Measurements from ENCODE around the gene PDE11A. TPM values are rescaled to one million over a fixed set of nuclear protein-coding genes. Genes with fewer than 3 reads are reported as not detected.
A peak's percentile ranks its signal among the peaks of the same experiment; 100 is the strongest.

Gene PDE11A
- total RNA-seq, 1 experiment from 2014 or later, result not detected

DNA sequence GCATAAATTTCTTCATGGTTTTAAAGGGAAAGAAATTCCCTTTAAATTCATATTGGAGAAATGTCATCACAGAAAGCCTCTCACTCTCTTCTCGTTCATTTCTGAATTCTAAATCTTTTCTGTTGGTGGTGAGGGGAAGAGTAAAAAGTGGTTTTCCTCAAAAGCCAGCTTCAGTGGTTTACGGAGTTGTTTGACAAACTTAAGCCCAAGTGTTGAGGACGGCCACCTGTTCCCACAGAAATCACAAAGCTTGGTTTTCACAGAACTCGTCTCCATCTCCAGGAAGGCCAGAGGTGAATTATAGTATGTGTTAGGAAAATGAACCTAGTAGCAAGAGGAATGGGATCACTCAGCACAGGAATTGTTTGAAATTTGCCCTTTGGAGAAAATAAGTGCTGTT lies 316.2 kb downstream of the PDE11A start:
- no peak overlapping the region for H3K4me3 Mint-ChIP-seq (ENCODE audit: unreplicated experiment)

DNA sequence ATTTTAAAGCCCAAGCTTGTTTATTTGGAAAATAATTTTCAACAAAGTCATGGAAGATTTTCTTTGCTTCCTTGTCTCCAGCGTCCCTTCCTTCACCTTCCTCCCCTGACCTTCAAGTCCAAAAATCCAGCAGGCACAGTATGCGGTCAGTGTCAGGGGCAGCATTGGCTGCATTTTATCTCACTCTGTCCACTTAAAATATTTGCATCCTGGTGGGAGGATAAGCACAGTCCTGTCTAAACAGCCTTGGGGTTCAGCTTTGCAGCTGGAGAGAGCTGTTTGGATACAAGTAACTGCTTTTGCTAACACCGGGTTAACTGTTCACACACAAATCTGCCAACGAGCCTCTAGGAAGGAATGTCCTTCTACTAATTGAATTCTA lies 318.1 kb downstream of the PDE11A start:
- DNase-seq (ENCODE audit: unreplicated experiment), result no peak
- H3K27me3 Mint-ChIP-seq (ENCODE audit: insufficient read depth, unreplicated experiment), result no peaks in the 10 kb centered on the region
- TF ChIP-seq, protein P1, sequence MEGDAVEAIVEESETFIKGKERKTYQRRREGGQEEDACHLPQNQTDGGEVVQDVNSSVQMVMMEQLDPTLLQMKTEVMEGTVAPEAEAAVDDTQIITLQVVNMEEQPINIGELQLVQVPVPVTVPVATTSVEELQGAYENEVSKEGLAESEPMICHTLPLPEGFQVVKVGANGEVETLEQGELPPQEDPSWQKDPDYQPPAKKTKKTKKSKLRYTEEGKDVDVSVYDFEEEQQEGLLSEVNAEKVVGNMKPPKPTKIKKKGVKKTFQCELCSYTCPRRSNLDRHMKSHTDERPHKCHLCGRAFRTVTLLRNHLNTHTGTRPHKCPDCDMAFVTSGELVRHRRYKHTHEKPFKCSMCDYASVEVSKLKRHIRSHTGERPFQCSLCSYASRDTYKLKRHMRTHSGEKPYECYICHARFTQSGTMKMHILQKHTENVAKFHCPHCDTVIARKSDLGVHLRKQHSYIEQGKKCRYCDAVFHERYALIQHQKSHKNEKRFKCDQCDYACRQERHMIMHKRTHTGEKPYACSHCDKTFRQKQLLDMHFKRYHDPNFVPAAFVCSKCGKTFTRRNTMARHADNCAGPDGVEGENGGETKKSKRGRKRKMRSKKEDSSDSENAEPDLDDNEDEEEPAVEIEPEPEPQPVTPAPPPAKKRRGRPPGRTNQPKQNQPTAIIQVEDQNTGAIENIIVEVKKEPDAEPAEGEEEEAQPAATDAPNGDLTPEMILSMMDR (IDR thresholded peaks at IDR 0.05; ENCODE audit: unreplicated experiment), result no peak
- no TSS peak for BruUV-seq (replicated peaks)
- no peak overlapping the region for H3K27ac Mint-ChIP-seq (ENCODE audit: low read depth, unreplicated experiment)
- H3K4me3 Mint-ChIP-seq (ENCODE audit: unreplicated experiment), result no peak overlapping the region
- POLR2A ChIA-PET, result no interaction called here
- intact Hi-C loops (cut with micrococcal nuclease), result no loop called here
- H3K36me3 Mint-ChIP-seq (ENCODE audit: insufficient read depth, unreplicated experiment), result no peaks in the 10 kb centered on the region
- CTCF ChIA-PET, result interaction anchor here (0.6 to 4.1 kb wide), 4 partner anchors 9 to 404 kb away, joined by 3 to 27 read pairs (median 3); no protein-coding TSS in a partner anchor
- no peaks in the 10 kb centered on the region for H3K4me1 Mint-ChIP-seq (ENCODE audit: insufficient read depth, unreplicated experiment)
- H3K9me3 Mint-ChIP-seq (ENCODE audit: unreplicated experiment), result no peaks in the 10 kb centered on the region

More for the DNA sequence above, 316.2 kb downstream of the PDE11A start:
- TF ChIP-seq, protein P1 (IDR thresholded peaks at IDR 0.05; ENCODE audit: unreplicated experiment), result no peak
- intact Hi-C loops (cut with micrococcal nuclease), result no loop called here
- CTCF ChIA-PET, result interaction anchor here (0.7 kb wide), 1 partner anchor 414 kb away, joined by 3 read pairs; no protein-coding TSS in a partner anchor
- POLR2A ChIA-PET, result no interaction called here
- no peak for DNase-seq (ENCODE audit: unreplicated experiment)
- H3K27ac Mint-ChIP-seq (ENCODE audit: low read depth, unreplicated experiment), result no peak overlapping the region
- peaks cover 5% of the 10 kb centered on the region for H3K27me3 Mint-ChIP-seq (ENCODE audit: insufficient read depth, unreplicated experiment)
- no peaks in the 10 kb centered on the region for H3K9me3 Mint-ChIP-seq (ENCODE audit: unreplicated experiment)
- H3K4me1 Mint-ChIP-seq (ENCODE audit: insufficient read depth, unreplicated experiment), result no peaks in the 10 kb centered on the region
- BruUV-seq (replicated peaks), result no TSS peak
- H3K36me3 Mint-ChIP-seq (ENCODE audit: insufficient read depth, unreplicated experiment), result no peaks in the 10 kb centered on the region

DNA sequence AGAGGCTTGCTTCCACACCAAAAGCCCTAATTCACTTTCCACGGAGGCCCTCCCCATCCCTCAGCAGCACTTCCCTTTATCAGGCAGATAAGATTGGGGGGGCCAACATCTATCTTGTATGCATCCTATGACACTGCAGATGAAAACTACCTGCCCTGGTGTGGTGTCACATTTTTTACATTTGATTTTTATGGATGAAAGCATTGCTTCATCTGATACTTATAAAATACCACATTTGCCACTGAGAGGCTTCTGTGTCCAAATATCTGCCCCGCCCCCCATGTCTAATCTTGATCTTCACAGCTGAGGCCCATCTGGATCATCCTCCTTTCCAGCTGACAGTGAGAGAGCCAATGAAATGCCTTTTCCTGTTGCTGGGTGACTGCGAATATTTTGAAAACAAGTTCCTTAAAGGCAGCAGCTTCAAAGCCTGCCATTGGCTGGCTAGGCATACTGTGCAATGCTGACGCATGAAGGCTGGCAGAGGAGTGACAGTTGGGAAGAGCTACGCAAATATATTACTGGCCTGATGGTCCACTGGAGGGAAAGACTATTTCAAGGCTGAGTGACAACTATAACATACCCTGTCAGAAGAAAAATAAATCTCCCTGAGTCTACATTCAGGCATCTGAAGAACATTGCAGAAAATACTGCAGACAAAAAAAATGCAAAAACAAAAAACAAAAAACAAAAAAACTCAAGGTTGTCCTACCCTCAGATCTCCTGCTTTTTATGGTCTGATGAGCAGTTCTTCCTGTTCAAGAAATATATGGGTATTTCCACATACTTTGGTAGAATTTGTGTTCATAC lies 318.7 kb downstream of the PDE11A start:
- Mint-ChIP-seq H3K27ac (ENCODE audit: low read depth, unreplicated experiment) (no peak overlapping the region), H3K9me3 (ENCODE audit: unreplicated experiment) (no peaks in the 10 kb centered on the region), H3K36me3 (ENCODE audit: insufficient read depth, unreplicated experiment) (no peaks in the 10 kb centered on the region), H3K4me3 (ENCODE audit: unreplicated experiment) (no peak overlapping the region), H3K27me3 (ENCODE audit: insufficient read depth, unreplicated experiment) (no peaks in the 10 kb centered on the region), H3K4me1 (ENCODE audit: insufficient read depth, unreplicated experiment) (no peaks in the 10 kb centered on the region)
- DNase-seq (ENCODE audit: unreplicated experiment), result peak; percentile 25
- intact Hi-C loops (cut with micrococcal nuclease), result no loop called here
- no TSS peak for BruUV-seq (replicated peaks)
- TF ChIP-seq, protein P1 (IDR thresholded peaks at IDR 0.05; ENCODE audit: unreplicated experiment), result no peak
- CTCF ChIA-PET, result interaction anchor here (0.8 to 4.1 kb wide), 4 partner anchors 10 to 213 kb away, joined by 3 to 27 read pairs (median 3); no protein-coding TSS in a partner anchor
- POLR2A ChIA-PET, result no interaction called here

DNA sequence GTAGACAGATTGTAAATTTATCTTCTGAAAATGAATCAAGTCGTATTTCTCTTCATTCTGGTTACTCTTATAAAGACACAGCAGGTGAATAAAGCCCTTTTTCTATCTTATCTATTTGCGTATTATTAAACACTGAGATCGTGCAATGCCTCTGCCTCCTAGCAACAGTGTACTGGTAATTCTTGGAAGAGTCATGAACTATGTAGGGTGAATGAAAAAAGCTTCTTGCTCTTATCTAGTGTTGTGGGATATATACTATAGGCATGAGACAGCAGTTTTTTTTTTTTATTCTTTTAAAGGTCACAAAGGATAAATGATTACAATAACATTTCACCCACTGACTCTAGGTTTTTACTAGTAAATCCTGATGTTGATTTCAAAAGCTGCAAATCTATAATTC lies 324.2 kb downstream of the PDE11A start:
- ChIA-PET CTCF (interaction anchor here (0.6 to 1.9 kb wide), 5 partner anchors 11 to 350 kb away, joined by 3 to 5 read pairs (median 4); no protein-coding TSS in a partner anchor), POLR2A (no interaction called here)

More for the DNA sequence above, 324.2 kb downstream of the PDE11A start:
- Mint-ChIP-seq H3K4me3 (ENCODE audit: unreplicated experiment) (no peak overlapping the region), H3K27ac (ENCODE audit: low read depth, unreplicated experiment) (no peak overlapping the region), H3K27me3 (ENCODE audit: insufficient read depth, unreplicated experiment) (no peaks in the 10 kb centered on the region), H3K4me1 (ENCODE audit: insufficient read depth, unreplicated experiment) (no peaks in the 10 kb centered on the region), H3K36me3 (ENCODE audit: insufficient read depth, unreplicated experiment) (no peaks in the 10 kb centered on the region), H3K9me3 (ENCODE audit: unreplicated experiment) (no peaks in the 10 kb centered on the region)
- no TSS peak for BruUV-seq (replicated peaks)
- TF ChIP-seq, protein P1 (IDR thresholded peaks at IDR 0.05; ENCODE audit: unreplicated experiment), result no peak
- no peak for DNase-seq (ENCODE audit: unreplicated experiment)
- intact Hi-C loops (cut with micrococcal nuclease), result no loop called here

Data from MCF 10A (cell line).